H1 (cell line): ENCODE data around the gene PCBD1. TPM values are rescaled to one million over a fixed set of nuclear protein-coding genes. Genes with fewer than 3 reads are reported as not detected.

Experiments
- EGR1 ChIP-seq: IDR thresholded peaks from 2 replicates; pipeline ENCODE4 v1.6.1; 2011; ENCODE audit warnings: low read depth, low read length, borderline replicate concordance
- SIRT6 ChIP-seq: IDR thresholded peaks from one replicate; pipeline ENCODE4 v1.7.1; 2012; ENCODE audit warnings: low read length, inconsistent platforms
- TBP ChIP-seq: IDR thresholded peaks from 2 replicates; pipeline ENCODE4 v1.6.1; 2011; ENCODE audit warnings: low read depth, low read length, improper control_type of control experiment
- polyA plus RNA-seq, 7 experiments: library from polyadenylated mRNA; depleted of rRNA in 3 of 7; stranded (reverse) in 5 of 7; unstranded in 2 of 7; fragments of >200 nt in 5 of 7; fragments of 200-250 nt in 2 of 7; gene quantifications; 1 replicate in 5 of 7; 2 replicates in 1 of 7; 4 replicates in 1 of 7; pipeline versions ENCODE4 v1.2.1 to v1.2.3, GENCODE V29; 2011 to 2013; ENCODE audit warnings: missing spikeins in 2 of 7, mixed read lengths in 2 of 7
- total RNA-seq: library from RNA; stranded (reverse); fragmentation: NEBNext Ultra II Directional; extraction: Animal tissue kit (Norgen Biotek cat#: 25700); gene quantifications from 2 replicates; pipeline ENCODE4 v1.2.1, GENCODE V29; 2021

The PCBD1 gene
- total and polyA plus RNA-seq, 2 of the 8 experiments (the other 6 are each of a cell fraction or from before 2014, with no cell fraction given) = 46.5 to 55.0 TPM

GRCh38 chr10:70843776-70844489 is 44.4 kb downstream of the PCBD1 start (continued):
- TF ChIP-seq TBP (no peak), EGR1 (no peak), SIRT6 (no peak)
